Skin epidermis (tissue), 12 donors: ENCODE results near the gene NBPF1.
"Not testable (repeated sequence)": the region's sequence is repeated elsewhere in the genome, so short reads cannot be mapped to it uniquely, and the experiment has no call there.

Source experiments
- H3K27ac ChIP-seq, 21 experiments: fragments of 200-600 bp; sonication (generic) in 11 of 21; one replicate each; pipeline ENCODE4 v1.5.0; 2020; ENCODE audit warnings: mild to moderate bottlenecking in 3 of 21, inconsistent platforms in 2 of 21, moderate library complexity in 2 of 21
- H3K4me3 ChIP-seq, 7 experiments: fragments of 200-600 bp; sonication (generic) in 2 of 7; one replicate each; pipeline ENCODE4 v1.5.0; 2020; ENCODE audit warnings: inconsistent platforms in 2 of 7, mild to moderate bottlenecking in 2 of 7, moderate library complexity in 1 of 7

The NBPF1 gene

GRCh38 chr1:16560498-16560897 lies 52.9 kb downstream of the NBPF1 start:
- not testable (repeated sequence) for H3K4me3 ChIP-seq, H3K27ac ChIP-seq

DNA sequence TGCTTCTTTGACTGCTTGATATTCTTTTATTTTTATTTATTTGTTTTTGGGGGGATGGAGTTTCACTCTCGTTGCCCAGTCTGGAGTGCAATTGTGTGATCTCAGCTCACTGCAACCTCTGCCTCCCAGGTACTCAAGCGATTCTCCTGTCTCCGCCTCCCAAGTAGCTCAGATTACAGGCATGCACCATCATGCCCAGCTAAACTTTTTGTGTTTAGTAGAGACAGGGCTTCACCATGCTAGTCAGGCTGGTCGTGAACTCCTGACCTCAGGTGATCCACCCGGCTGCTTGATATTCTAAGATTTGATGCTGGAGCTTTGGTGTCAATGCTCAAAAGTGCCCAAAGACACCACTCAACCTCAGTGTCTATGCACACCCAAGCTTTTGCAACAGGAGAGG lies 53.7 kb downstream of the NBPF1 start:
- H3K27ac ChIP-seq, H3K4me3 ChIP-seq: not testable (repeated sequence)

GRCh38 chr1:16557034-16557433 lies 56.3 kb downstream of the NBPF1 start:
- not testable (repeated sequence) for H3K4me3 ChIP-seq, H3K27ac ChIP-seq

- not testable (repeated sequence) for H3K27ac ChIP-seq, H3K4me3 ChIP-seq
Measured at GRCh38 chr1:16553244-16553643, 60.1 kb downstream of the NBPF1 start.

DNA sequence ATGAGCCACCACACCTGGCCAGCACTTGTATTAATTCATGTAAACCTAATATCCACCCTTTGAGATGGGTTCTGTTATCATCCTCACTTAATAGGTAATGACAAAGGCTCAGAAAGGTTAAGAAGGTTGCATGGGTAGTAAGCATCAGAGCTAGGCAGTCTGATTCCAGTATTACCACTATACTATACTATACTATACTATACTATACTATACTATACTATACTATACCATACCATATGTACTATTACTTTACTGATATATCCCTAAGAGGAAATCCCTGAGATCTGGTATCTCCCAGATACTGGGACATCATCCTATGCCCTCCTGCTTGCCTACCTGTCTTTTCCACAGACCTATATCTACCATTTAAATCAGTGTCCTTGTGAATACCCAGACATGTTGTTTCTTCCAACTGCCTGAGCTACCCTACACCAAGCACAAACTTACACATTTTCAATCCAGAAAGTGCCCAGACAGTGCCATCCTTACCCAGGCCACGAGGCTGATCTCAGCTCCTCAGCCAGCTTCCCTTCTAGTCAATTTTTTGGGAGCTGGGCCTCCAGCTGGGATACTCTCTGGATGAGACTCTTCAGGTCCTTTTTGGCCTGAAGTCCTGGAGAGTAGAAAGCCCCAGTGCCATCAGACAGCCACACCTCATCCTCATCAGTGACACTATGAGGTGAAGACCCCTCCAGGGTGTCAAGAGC lies 63.0 kb downstream of the NBPF1 start:
- H3K4me3 ChIP-seq, H3K27ac ChIP-seq: not testable (repeated sequence)

- H3K4me3 ChIP-seq, H3K27ac ChIP-seq: not testable (repeated sequence)
Measured at GRCh38 chr1:16549545-16549944, 63.8 kb downstream of the NBPF1 start.

DNA sequence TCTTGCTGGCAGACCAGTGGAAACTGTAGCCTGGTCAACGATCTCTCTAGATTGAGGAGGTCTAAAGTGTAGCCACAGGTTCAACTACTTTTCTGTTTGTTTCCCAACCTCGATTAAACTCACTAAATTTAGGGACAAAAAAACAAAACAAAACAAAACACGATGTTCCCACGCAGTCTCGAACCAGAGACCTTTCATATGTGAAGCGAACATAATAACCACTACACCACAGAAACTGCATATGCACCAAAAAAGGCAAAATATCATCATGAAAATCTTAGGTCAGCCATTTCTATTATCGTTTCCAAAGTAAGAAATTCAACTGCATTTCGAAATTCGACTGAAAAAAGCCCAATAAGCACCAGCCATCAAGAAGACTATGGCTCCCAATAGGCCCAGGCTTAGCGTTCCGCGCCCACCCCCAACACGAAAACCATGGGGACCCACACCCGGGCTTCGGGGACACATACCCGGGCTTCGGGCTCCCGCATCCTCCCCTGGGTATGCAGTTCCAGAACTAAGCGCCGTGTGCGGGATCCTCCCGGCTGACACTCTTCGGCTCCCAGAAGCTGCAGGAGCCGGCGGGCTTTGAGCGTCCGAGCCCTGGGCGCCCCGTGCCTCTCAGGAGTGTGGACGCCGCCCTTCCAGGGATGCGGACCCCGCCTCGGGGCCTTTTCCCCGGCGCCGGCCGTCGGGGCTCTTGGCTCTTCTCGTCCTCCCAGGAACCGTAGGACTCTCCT lies 65.7 kb downstream of the NBPF1 start:
- H3K4me3 ChIP-seq, H3K27ac ChIP-seq: not testable (repeated sequence)

- not testable (repeated sequence) for H3K27ac ChIP-seq, H3K4me3 ChIP-seq
Measured at GRCh38 chr1:16545682-16546095, 67.7 kb downstream of the NBPF1 start.

- H3K27ac ChIP-seq, H3K4me3 ChIP-seq: not testable (repeated sequence)
Measured at GRCh38 chr1:16540421-16540893, 72.9 kb downstream of the NBPF1 start.

DNA sequence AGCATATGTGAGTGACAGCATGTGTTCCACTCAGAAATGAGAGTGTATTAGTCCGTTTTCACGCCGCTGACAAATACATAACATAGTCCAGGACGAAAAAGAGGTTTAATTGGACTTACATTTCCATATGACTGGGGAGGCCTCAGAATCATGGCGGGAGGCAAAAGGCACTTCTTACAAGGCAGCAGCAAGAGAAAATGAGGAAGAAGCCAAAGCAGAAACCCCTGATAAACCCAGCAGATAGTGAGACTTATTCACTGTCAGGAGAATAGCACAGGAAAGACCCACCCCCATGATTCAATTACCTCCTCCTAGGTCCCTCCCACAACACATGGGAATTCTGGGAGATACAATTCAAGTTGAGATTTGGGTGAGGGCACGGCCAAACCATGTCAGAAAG lies 75.8 kb downstream of the NBPF1 start:
- not testable (repeated sequence) for H3K27ac ChIP-seq, H3K4me3 ChIP-seq

DNA sequence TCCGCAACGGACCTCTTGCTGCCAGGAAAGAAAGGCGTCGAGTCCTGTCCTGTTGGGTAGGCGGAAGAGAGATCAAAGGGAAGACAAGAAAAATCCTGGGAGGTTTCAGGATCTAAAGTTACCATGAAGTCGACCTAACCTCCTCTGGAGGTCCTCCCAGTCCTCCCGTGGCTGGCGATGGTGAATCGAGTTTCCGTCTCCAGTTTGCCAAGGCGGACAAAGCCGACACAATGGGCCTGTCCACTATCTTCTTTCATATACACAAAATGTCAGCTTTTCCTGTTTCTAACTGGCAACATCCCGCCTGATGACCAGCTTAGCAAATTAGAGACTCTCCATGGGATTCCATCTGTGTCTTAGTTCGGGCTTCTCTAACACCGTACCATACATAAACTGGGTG lies 76.6 kb downstream of the NBPF1 start:
- H3K27ac ChIP-seq, H3K4me3 ChIP-seq: not testable (repeated sequence)

GRCh38 chr1:16535898-16536297 lies 77.5 kb downstream of the NBPF1 start:
- H3K4me3 ChIP-seq, H3K27ac ChIP-seq: not testable (repeated sequence)

GRCh38 chr1:16535487-16535886 lies 77.9 kb downstream of the NBPF1 start:
- H3K27ac ChIP-seq, H3K4me3 ChIP-seq: not testable (repeated sequence)

GRCh38 chr1:16534829-16535456 lies 78.4 kb downstream of the NBPF1 start:
- not testable (repeated sequence) for H3K4me3 ChIP-seq, H3K27ac ChIP-seq

GRCh38 chr1:16534239-16534828 lies 79.0 kb downstream of the NBPF1 start:
- not testable (repeated sequence) for H3K4me3 ChIP-seq, H3K27ac ChIP-seq

DNA sequence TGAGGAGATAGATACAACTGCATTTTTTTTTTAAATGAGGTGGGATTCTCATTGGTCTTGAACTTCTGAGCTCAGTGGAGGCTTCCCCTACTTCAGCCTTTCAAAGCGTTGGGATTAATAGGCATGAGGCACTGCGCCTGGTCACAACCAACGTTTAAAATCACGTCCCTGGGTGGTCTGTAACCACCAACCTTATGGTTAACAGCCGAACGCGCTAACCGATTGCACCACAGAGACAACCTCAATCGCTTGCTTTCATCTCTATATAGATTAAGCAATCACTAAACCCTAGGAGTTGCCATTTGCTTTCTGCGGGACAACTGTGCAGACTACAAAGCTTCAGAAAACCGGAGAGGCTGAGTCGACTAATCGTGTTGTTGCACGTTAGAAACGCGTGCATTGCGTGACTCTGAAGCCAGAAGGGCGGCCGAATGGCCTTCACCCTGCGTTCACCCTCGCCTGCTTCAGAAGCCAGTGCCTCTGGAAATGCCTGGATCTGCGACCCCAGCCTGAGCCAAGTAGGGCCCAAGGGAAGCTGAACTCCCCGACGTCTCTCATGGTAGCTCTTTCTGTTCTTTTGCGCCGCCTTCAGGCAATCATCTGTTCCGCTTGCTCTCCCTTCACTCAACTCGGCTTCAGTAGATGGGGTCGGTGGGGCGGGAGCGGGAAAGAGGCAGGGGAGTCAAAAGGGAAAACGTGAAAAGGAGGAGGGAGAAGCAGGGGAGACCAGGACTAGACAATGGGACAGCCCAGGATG lies 81.0 kb downstream of the NBPF1 start:
- not testable (repeated sequence) for H3K4me3 ChIP-seq, H3K27ac ChIP-seq

DNA sequence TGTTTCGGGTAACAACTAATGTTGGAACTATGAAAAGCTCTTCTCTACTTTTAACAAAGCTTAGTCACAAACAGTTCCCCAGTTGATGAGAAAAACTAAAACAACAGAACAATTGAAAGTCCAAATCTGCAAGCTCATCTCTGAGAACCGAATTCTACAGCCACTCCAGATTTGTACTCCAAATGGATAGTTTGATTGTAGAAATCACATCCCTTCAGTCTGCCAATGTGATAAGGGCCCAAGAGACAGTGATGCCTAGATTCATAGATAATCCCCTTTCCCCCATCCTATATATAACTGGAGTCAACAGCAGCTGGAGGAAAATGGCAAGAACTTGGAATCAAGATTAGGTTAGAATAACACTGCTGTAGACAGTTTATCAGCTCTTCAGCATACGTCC lies 85.0 kb downstream of the NBPF1 start:
- not testable (repeated sequence) for H3K4me3 ChIP-seq, H3K27ac ChIP-seq

- H3K4me3 ChIP-seq, H3K27ac ChIP-seq: not testable (repeated sequence)
Measured at GRCh38 chr1:16525769-16526168, 87.6 kb downstream of the NBPF1 start.

DNA sequence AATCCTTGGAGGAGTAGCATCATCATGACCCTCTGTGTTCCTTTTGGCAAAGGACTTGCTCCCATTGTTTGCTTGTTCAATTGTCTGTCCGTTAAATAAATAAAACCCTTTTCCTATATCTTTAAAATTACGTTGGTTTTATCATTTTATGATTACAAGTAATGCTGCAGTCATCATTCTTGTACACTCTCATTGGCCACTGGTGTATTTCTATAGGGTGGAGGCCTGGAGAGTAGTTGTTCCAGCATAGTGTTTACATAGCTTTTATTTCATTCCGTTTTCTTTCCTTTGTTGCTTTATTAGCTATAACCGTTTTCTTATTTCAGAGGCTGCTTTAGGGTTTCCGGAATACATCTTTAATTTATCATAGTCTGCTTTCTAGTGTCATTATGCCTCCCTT lies 91.7 kb downstream of the NBPF1 start:
- not testable (repeated sequence) for H3K27ac ChIP-seq, H3K4me3 ChIP-seq

DNA sequence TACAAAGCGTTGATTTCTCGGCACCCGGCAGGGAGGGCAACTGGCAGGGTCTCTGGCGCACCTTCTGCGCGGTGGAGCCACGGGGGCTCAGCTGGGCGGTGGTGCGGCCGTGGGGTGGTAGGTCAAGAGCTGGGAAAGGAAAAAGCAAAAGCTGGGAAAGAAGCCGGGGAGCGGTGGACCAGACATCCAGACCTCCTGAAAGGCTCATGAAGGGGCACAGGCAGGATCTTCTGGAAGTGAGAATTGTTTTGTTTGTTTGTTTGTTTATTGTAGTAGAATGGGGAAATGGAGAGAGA lies 92.1 kb downstream of the NBPF1 start:
- H3K27ac ChIP-seq = no peak overlapping the region
- no peak overlapping the region for H3K4me3 ChIP-seq
